Smooth muscle cell (in vitro differentiated cells): ENCODE measurements around the gene HSD17B11. TPM values are rescaled to one million over a fixed set of nuclear protein-coding genes. Genes with fewer than 3 reads are reported as not detected.
A peak's percentile ranks its signal among the peaks of the same experiment; 100 is the strongest.
"Not testable (repeated sequence)": the region's sequence is repeated elsewhere in the genome, so short reads cannot be mapped to it uniquely, and the experiment has no call there.

ENCODE experiments used
- DNase-seq: peaks from one replicate; lab custom pipeline; 2025; ENCODE audit not compliant: unreplicated experiment; lab: John Stamatoyannopoulos, UW
- H2AFZ ChIP-seq: fragments of 200-600 bp; sonication (generic); 2 replicates; pipeline ENCODE4 v1.6.0; 2016; ENCODE audit warnings: antibody characterized with exemption, low read depth, mild to moderate bottlenecking
- H3F3A ChIP-seq: fragments of 200-600 bp; sonication (generic); 2 replicates; pipeline ENCODE4 v1.6.0; 2017; ENCODE audit warnings: antibody characterized with exemption, low read depth
- H3K27ac ChIP-seq: fragments of 200-600 bp; sonication (generic); 2 replicates; pipeline ENCODE4 v1.5.1; 2016; ENCODE audit warnings: low read depth, mild to moderate bottlenecking
- H3K27me3 ChIP-seq: fragments of 200-600 bp; sonication (generic); 2 replicates; pipeline ENCODE4 v1.6.1; 2016; ENCODE audit warnings: low read depth, mild to moderate bottlenecking
- H3K36me3 ChIP-seq: fragments of 200-600 bp; sonication (generic); 2 replicates; pipeline ENCODE4 v1.5.1; 2016; ENCODE audit warnings: low read depth
- H3K4me1 ChIP-seq: fragments of 200-600 bp; sonication (generic); 2 replicates; pipeline ENCODE4 v1.5.1; 2016; ENCODE audit warnings: low read depth
- H3K4me2 ChIP-seq: fragments of 200-600 bp; sonication (generic); 2 replicates; pipeline ENCODE4 v1.6.0; 2016; ENCODE audit warnings: mild to moderate bottlenecking
- H3K4me3 ChIP-seq: fragments of 200-600 bp; sonication (generic); 2 replicates; pipeline ENCODE4 v1.5.1; 2016; ENCODE audit warnings: mild to moderate bottlenecking
- H3K79me2 ChIP-seq: fragments of 200-600 bp; sonication (generic); 2 replicates; pipeline ENCODE4 v1.6.0; 2016; ENCODE audit warnings: low read depth, mild to moderate bottlenecking
- H3K9ac ChIP-seq: fragments of 200-600 bp; sonication (generic); 2 replicates; pipeline ENCODE4 v1.6.0; 2016; ENCODE audit warnings: low read depth
- H3K9me3 ChIP-seq: fragments of 200-600 bp; sonication (generic); replicated peaks from 2 replicates; pipeline ENCODE4 v1.5.1; 2016; ENCODE audit warnings: low read depth
- H4K20me1 ChIP-seq: fragments of 200-600 bp; sonication (generic); 2 replicates; pipeline ENCODE4 v1.6.0; 2016; ENCODE audit warnings: low read depth
- WGBS: methylation state at CpG from one replicate; pipeline ENCODE4 v1.1.7; 2016; ENCODE audit warnings: low lambda C conversion rate; 5-methylcytosine and 5-hydroxymethylcytosine counted together
- polyA plus RNA-seq: library from polyadenylated mRNA; unstranded; fragments of >200 nt; fragmentation: Nextera tagmentation; extraction: Ambion mirVana; gene quantifications from 2 replicates; pipeline ENCODE4 v1.2.1, GENCODE V29; 2016
- total RNA-seq: library from RNA; depleted of rRNA; stranded (reverse); fragments of >200 nt; gene quantifications from 2 replicates; pipeline ENCODE4 v1.2.3, GENCODE V29; 2014
- TF ChIP-seq, protein P1 (sequence below): fragments of 200-600 bp; sonication (generic); IDR thresholded peaks from 2 replicates; pipeline ENCODE4 v1.5.1; 2017; ENCODE audit warnings: borderline replicate concordance, mild to moderate bottlenecking, antibody characterized with exemption; ENCODE audit not compliant: insufficient read depth, poor library complexity, severe bottlenecking

HSD17B11 gene
- total and polyA plus RNA-seq, 2 experiments from 2014 or later: 12.8 to 52.2 TPM

DNA sequence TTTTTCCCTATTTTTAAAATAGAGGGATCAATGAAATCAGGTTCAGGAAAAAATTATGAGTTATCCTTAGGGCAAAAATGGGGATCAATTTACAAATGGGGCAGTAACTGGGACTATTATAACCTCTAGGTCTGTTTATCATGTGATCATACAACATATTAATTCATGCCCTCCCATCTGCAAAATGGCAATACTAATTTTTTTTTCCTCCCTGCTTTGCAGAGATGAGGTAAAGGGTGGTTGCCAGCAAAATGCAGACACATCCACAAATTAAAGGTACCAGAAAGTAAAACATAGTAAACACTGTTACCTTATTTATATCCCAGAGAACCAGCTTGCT lies 467 bp downstream of the HSD17B11 start:
- Histone ChIP-seq H3K79me2 (peaks cover 34% of the 10 kb centered on the region), H3K4me1 (no peaks in the 10 kb centered on the region), H3K27me3 (no peaks in the 10 kb centered on the region), H3K9me3 (no peaks in the 10 kb centered on the region), H3K9ac (peak overlapping the region; percentile 74), H2AFZ (peak overlapping the region; percentile 90), H3K4me2 (peak overlapping the region; percentile 83), H3K4me3 (peak overlapping the region; percentile 70), H3K36me3 (no peaks in the 10 kb centered on the region), H4K20me1 (no peaks in the 10 kb centered on the region), H3F3A (no peaks in the 10 kb centered on the region), H3K27ac (peak overlapping the region; percentile 57)
- DNase-seq: no peak
- TF ChIP-seq, protein P1, sequence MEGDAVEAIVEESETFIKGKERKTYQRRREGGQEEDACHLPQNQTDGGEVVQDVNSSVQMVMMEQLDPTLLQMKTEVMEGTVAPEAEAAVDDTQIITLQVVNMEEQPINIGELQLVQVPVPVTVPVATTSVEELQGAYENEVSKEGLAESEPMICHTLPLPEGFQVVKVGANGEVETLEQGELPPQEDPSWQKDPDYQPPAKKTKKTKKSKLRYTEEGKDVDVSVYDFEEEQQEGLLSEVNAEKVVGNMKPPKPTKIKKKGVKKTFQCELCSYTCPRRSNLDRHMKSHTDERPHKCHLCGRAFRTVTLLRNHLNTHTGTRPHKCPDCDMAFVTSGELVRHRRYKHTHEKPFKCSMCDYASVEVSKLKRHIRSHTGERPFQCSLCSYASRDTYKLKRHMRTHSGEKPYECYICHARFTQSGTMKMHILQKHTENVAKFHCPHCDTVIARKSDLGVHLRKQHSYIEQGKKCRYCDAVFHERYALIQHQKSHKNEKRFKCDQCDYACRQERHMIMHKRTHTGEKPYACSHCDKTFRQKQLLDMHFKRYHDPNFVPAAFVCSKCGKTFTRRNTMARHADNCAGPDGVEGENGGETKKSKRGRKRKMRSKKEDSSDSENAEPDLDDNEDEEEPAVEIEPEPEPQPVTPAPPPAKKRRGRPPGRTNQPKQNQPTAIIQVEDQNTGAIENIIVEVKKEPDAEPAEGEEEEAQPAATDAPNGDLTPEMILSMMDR: no peak

DNA sequence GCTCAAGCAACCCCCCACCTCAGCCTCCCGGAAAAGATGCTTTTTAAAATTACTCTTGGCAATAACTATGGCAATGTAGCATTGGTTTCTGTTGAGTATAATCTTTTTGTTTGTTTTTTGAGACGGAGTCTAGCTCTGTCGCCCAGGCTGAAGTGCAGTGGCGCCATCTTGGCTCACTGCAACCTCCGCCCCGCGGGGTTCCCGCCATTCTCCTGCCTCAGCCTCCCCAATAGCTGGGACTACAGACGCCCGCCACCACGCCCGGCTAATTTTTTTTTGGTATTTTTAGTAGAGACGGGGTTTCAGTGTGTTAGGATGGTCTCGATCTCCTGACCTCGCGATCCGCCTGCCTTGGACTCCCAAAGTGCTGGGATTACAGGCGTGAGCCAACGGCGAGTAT lies 933 bp downstream of the HSD17B11 start:
- WGBS: 96% methylated on average over 20 of the region's 20 CpGs

DNA sequence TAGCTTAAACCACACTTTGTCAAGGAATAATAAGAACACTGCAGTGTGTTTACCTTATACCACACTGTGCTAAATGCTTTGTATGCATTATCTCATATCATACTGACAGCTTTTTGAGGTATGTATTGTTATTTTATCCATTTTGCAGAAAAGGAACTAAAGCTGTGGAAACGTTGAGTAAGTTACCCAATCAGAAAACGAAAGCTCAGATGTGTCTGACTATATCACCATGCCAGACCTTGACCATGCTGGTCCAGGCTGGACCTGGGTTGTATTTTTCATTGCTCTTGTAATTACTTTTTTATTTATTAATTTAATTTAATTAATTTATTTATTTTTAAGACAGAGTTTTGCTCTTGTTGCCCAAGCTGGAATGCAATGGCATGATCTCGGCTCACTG lies 2.1 kb downstream of the HSD17B11 start:
- H3K4me3 ChIP-seq: peak overlapping the region; percentile 70
- no peak overlapping the region for H2AFZ ChIP-seq
- H4K20me1 ChIP-seq: no peaks in the 10 kb centered on the region
- H3K4me1 ChIP-seq: no peaks in the 10 kb centered on the region
- peaks cover 3% of the 10 kb centered on the region for H3K36me3 ChIP-seq
- 95% methylated on average over 3 of the region's 3 CpGs for WGBS
- peaks cover 34% of the 10 kb centered on the region for H3K79me2 ChIP-seq
- no peaks in the 10 kb centered on the region for H3K27me3 ChIP-seq
- no peak overlapping the region for H3K9ac ChIP-seq
- H3K27ac ChIP-seq: no peak overlapping the region
- no peak for DNase-seq
- no peak overlapping the region for H3K4me2 ChIP-seq
- no peaks in the 10 kb centered on the region for H3K9me3 ChIP-seq
- TF ChIP-seq, protein P1: no peak
- H3F3A ChIP-seq: no peaks in the 10 kb centered on the region

More for the DNA sequence above, 933 bp downstream of the HSD17B11 start:
- H3K27me3 ChIP-seq, H3K4me1 ChIP-seq, H3K27ac ChIP-seq, H3F3A ChIP-seq, H3K36me3 ChIP-seq, H3K9me3 ChIP-seq, H2AFZ ChIP-seq, H4K20me1 ChIP-seq, H3K9ac ChIP-seq, DNase-seq: not testable (repeated sequence)
- Histone ChIP-seq H3K4me3 (peak overlapping the region; percentile 70), H3K4me2 (peak overlapping the region; percentile 83), H3K79me2 (peaks cover 34% of the 10 kb centered on the region)

DNA sequence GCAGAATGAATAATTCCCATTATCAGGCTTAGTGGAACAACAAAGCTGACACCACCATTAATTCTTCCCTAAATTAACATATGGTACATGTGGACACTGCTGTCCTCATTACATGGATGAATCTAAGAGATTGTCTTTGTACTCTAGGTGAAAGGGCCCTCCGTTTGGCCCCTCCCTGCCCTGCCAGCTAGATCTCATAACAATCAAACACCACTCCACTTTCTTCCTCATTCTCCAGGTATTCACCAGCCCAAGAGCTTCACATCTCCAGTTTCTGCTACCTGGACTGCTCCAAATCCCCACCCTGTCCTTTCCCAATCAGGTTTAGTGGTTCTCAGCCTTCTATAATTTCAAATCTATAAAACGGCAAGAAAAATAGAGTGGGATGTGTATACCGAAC lies 3.8 kb downstream of the HSD17B11 start:
- Histone ChIP-seq H3K27ac (no peak overlapping the region), H3K4me2 (no peak overlapping the region), H3K27me3 (no peaks in the 10 kb centered on the region), H3K4me1 (no peaks in the 10 kb centered on the region), H4K20me1 (no peaks in the 10 kb centered on the region), H3K36me3 (peaks cover 3% of the 10 kb centered on the region), H3F3A (no peaks in the 10 kb centered on the region), H3K4me3 (no peak overlapping the region), H2AFZ (no peak overlapping the region), H3K79me2 (peaks cover 34% of the 10 kb centered on the region), H3K9ac (no peak overlapping the region), H3K9me3 (no peaks in the 10 kb centered on the region)
- TF ChIP-seq, protein P1: no peak
- no peak for DNase-seq
- 97% methylated on average over 3 of the region's 3 CpGs for WGBS

DNA sequence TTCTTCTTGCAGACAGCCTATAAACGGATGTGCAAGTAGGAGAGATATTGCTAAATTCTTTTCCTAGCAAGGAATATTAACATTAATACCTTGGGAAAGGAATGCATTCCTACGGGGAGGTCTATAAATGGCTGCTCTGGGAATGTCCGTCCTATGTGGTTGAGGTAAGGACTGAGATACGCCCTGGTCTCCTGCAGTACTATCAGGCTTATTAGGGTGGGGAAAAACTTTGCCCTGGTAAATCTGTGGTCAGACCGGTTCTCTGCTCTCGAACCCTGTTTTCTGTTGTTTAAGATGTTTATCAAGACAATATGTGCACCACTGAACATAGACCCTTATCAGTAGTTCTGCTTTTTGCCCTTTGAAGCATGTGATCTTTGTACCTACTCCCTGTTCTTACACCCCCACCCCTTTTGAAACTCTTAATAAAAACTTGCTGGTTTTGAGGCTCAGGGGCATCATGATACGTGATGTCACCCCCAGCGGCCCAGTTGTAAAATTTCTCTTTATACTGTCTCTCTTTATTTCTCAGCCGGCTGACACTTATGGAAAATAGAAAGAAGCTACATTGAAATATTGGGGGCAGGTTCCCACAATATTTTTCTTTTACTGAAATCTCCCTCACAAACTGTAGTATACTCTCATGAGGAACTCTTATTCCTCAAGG lies 6.4 kb downstream of the HSD17B11 start:
- not testable (repeated sequence) for DNase-seq, H3K9ac ChIP-seq, H3F3A ChIP-seq, H3K4me1 ChIP-seq, H3K27ac ChIP-seq, H3K4me3 ChIP-seq, H3K4me2 ChIP-seq, H2AFZ ChIP-seq, H4K20me1 ChIP-seq, H3K9me3 ChIP-seq, H3K36me3 ChIP-seq, H3K27me3 ChIP-seq
- H3K79me2 ChIP-seq: peaks cover 26% of the 10 kb centered on the region
- 94% methylated on average over 9 of the region's 9 CpGs for WGBS
